Esophagus squamous epithelium (tissue), 4 donors: ENCODE data around the gene HOXA4.

Experiments used
- POLR2A ChIP-seq, 4 donors: fragments of 450-650 bp; IDR thresholded peaks; one replicate each; pipeline ENCODE4 v1.6.1; 2017; ENCODE audit warnings: antibody characterized with exemption in 4 of 4, mild to moderate bottlenecking in 4 of 4, moderate library complexity in 3 of 4
- TF ChIP-seq, protein P1 (sequence below), 6 experiments: fragments of 450-650 bp in 4 of 6; fragments of 200-600 bp in 2 of 6; sonication (generic) in 2 of 6; IDR thresholded peaks; one replicate each; pipeline ENCODE4 v1.5.1; 2016 to 2019; ENCODE audit warnings: antibody characterized with exemption in 6 of 6, mild to moderate bottlenecking in 4 of 6, moderate library complexity in 4 of 6

DNA sequence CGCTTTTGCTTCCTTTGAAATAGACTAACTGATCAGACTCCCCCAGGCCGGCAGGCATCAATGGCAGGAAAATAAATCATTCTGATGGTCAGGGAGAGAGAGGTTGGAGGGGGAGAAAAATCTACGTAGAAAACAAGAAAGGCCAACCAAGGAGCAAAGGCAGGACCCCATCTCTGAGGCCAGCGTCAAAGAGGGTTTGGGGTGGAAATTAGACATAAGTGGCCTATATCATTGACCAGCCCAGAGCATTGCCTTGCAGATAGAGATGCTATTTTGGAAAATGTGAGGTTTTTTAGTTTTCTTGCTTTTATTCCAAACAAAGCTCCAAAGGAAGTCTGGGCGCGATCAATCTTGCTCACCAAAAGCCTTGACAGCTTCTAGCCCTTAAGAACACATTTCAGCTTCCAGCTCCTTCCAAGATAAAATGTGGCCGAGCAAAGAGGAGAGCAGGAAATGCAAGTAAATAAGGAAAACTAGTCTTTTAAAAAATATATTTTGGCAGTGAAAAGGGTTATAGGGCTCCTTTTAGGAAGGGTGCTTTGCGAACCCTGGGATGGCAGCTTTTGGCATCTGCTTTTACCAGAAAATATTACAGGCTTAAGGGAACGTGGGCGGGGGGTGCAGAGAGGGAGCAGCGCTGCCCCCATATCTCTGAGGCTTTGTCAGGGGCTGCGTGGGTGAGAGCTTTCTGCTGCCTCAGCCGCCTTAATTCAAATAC, 26.1 kb downstream of the HOXA4 start:
- no peak for TF ChIP-seq POLR2A (IDR thresholded peaks at IDR 0.05)
- TF ChIP-seq, protein P1, sequence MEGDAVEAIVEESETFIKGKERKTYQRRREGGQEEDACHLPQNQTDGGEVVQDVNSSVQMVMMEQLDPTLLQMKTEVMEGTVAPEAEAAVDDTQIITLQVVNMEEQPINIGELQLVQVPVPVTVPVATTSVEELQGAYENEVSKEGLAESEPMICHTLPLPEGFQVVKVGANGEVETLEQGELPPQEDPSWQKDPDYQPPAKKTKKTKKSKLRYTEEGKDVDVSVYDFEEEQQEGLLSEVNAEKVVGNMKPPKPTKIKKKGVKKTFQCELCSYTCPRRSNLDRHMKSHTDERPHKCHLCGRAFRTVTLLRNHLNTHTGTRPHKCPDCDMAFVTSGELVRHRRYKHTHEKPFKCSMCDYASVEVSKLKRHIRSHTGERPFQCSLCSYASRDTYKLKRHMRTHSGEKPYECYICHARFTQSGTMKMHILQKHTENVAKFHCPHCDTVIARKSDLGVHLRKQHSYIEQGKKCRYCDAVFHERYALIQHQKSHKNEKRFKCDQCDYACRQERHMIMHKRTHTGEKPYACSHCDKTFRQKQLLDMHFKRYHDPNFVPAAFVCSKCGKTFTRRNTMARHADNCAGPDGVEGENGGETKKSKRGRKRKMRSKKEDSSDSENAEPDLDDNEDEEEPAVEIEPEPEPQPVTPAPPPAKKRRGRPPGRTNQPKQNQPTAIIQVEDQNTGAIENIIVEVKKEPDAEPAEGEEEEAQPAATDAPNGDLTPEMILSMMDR (IDR thresholded peaks at IDR 0.05), result no peak
